DMS 273 treated with DMSO at 0.1 percent for 48 hours (cell line): Measurements from ENCODE around the gene TET1.
"Not testable (repeated sequence)": the region's sequence is repeated elsewhere in the genome, so short reads cannot be mapped to it uniquely, and the experiment has no call there.

ENCODE experiments used
- DNase-seq: peaks from one replicate; lab custom pipeline; 2025; lab: John Stamatoyannopoulos, UW

The TET1 gene

DNA sequence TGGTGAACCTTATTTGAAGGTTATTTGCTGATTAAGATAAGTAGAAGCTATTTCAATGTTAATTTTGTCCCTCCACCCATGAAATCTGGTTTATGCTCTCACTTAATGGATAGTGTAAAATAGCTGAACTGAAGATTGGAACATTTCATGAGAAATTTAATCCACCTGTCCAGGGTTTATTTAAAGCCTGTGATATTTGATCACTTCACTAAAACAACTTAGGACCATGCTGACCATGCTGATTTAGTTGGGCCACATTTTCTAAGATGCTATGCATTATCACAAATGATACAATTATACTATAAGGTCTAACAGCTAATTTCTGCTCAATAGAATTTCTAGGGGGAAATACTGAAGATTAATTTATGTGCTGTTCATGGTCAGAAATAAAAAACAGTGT, 53.8 kb downstream of the TET1 start:
- not testable (repeated sequence) for DNase-seq

GRCh38 chr10:68617691-68618090, 57.6 kb downstream of the TET1 start:
- DNase-seq: not testable (repeated sequence)

DNA sequence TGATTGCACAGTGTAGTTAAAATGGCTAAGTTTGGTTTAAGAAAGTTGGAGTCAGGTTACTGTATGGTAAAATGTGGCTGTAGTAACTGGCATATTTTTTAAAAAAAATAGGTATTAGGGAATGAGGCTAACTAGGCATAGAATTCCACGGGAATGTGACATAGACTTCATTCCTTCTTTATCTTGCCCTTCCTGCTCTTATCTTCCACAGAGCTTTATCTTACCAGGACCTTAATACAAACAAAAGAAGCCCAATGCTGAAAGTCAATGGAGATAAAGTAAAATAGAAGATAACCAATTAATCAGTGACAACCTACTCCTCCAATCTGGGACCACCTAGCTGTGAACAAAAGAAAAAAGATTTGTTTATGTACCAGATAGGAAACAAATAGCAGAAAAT, 58.1 kb downstream of the TET1 start:
- DNase-seq: no peak

DNA sequence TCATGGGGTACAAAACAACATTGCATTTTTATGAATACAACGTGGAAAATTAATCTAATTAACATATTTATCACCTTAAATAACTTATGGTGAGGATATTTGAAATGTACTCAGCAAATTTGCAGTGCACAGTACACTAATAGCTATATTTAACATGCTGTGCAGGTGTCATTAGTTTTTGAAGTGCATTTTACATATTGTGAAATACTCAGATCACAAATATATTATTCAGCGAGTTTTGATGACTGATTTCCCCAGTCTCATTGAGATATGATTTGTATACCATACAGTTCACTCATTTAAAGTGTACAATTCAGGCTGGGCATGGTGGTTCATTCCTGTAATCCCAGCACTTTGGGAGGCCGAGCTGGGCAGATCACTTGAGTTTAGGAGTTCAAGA, 59.5 kb downstream of the TET1 start:
- no peak for DNase-seq

GRCh38 chr10:68625316-68625921, 65.3 kb downstream of the TET1 start:
- no peak for DNase-seq

DNA sequence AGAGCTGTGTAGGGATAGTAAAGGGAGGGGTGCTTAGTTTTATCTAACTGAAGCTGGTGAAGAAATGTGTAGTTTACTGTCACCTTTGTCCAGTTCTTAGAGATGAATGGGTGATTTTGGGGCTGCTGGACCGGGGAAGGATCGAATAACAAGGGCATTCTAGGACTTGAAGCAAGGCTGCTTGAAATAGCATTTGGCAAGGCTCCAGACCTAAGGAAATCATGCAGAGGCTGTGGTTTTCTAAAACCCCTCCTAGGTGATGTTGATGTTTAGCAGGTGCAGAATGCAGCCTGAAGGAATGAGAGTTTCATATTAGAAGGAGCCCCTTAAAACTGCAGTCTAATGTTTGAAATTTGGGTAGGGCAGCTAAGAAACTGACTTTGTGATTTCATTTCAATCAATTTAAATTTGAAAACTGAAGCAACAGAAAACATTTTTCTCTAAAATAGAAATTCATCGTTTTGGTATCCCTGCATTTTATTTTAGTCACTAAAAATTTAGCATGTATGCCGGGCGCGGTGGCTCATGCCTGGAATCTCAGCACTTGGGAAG, 68.5 kb downstream of the TET1 start:
- DNase-seq: no peak

DNA sequence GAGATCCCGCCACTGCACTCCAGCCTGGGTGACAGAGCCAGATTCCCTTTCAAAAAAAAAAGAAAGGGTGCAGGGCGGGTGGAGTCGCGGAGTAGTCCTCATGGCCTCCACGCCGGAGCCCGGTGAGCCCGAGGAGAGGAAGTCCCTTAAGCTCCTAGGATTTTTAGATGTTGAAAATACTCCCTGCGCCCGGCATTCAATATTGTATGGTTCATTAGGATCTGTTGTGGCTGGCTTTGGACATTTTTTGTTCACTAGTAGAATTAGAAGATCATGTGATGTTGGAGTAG, 72.1 kb downstream of the TET1 start:
- DNase-seq: not testable (repeated sequence)

DNA sequence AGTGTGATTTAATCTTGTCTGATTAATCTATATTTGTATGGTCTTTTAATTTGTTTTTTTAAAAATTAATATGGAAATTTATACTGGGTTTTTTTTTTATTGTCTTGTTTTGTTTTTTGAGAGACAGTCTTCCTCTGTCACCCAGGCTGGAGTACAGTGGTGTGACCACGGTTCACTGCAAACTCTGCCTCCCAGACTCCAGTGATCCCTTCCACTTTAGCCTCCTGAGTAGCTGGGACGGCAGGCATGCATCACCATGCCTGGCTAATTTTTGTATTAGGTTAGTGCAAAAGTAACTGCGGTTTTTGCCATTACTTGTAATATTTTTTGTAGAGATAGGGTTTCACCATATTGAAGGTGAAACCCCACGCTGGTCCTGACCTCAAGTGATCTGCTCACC, 73.1 kb downstream of the TET1 start:
- DNase-seq: no peak

DNA sequence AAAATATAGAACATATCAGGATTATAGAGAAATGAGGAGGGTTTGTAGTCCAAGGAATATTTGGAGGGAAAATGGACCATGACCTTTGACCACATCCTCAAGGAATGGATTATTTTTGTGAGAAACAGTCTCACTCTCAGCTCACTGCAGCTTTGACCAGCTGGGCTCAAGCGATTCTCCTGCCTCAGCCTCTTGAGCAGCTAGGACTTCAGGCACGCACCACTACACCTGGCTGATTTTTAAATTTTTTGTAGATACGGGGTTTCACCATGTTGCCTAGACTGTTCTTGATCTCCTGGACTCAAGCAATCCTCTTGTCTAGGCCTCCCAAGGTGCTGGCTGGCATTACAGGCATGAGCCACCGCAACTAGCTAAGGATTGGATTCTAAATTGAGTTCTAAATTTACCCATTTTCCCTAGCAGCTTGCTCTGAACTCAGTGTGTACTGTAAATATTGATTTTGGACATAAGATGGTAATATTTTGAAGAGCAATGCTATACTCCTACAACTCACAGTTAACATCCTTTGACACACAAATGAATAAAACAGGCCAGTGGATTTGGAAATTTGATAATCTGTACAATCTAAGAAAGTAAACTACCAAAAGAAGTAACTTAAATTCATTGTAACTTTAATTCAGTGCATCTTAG, 73.8 kb downstream of the TET1 start:
- DNase-seq: no peak

- no peak for DNase-seq
These were observed 76.2 kb downstream of the TET1 start for GRCh38 chr10:68636335-68636734.

GRCh38 chr10:68643550-68643949, 83.4 kb downstream of the TET1 start:
- not testable (repeated sequence) for DNase-seq

DNA sequence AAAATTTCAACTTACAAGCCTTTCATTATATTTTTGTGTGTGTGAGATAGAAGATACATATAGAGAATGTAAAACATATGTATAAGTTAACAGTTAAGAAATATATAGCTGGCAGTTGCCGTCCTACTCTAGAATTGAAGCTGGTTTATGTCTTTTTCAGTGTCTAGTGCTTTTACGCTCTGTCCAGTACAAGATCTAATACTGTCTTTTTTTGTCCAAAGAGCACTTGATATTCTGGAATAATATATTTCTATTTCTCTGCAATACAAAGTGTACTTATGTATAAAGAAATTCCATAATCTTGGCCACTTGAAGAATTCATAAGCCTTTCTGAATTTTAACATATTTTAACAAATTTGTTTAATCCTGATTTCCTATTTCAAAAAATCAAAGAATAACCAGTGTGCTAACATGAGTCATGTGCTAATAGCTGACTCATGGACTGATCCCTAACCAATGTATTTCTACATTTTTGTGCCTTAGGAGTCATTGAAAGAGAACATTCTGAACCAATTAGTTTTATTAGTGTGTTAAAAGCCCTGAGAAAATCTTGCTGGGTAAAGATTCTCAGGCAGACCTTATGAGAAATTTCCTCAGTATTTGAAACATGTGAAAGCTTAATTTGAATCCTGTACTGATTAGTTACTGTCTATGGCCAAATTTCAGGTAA, 87.7 kb downstream of the TET1 start:
- DNase-seq: no peak

DNA sequence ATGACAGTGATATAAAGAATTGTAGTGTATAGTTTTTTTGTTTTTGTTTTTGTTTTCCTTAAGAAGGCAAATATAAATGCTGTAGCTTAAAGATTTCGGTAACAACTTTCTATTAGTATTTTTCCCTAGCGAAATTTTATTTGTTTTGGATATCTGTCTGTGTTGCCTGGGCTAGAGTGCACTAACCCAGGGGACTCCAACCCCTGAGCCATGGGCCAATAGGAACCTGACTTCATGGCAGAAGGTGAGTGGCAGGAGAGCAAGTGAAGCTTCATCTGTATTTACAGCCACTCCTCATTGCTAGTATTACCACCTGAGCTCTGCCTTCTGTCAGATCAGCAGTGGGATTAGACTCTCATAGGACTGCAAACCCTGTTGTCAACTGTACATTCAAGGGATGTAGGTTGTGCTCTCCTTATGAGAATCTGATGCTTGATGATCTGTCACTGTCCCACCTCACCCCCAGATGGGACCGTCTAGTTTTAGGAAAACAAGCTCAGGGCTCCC, 95.5 kb downstream of the TET1 start:
- DNase-seq: no peak

DNA sequence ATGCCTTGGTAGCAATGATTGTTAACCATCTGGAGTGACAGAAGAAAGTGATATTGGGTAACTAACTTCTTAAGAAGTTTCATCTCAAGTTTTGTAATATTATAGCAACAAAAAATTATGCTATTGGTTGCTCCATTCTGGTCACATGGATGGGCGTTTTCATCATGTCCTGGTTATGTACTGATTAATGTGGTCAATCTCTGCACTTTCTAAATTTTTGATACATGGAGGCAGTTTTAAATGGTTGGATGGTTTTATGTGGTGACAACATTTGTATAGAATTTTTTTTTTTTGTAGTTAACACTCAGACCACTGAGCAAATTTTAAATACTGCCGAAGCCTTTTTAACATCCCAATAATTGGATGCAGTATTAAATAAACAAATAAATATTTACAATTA, 105.7 kb downstream of the TET1 start:
- no peak for DNase-seq

- no peak for DNase-seq
These were observed 106.2 kb downstream of the TET1 start for GRCh38 chr10:68666280-68666760.

DNA sequence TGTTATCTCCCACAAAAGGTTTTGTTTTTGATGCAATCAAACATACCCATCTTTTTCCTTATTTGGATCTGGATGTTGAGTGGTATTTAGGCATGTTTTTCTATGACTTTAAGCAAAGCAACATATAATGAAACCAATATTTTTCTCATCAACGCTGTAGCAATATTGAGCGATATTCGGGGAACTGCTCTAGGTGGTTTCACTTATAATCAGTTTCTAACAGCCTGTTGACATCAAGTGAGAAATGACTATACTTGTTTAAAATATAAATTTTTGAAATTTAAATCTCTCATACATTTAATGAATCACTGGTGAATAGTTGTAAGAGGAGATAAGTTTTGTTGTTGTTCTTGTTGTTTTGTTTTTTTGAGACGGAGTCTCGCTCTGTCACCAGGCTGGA, 108.1 kb downstream of the TET1 start:
- DNase-seq: no peak

DNA sequence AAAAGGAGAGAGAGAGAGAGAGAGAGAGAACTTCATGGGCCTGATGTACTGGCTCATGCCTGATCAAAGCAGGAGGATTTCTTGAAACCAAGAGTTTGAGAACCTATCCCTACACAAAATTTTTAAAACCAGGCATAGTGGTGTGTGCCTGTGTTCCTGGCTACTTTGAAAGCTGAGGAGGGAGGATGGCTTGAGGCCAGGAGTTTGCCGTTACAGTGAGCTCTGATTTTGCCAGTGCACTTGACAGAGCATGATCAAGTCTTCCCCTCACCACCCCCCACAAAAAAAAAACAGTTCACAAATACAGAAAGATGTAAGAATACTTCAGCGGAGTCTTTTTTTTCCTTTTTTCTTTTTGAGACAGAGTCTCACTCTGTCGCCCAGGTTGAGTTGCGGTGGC, 108.8 kb downstream of the TET1 start:
- DNase-seq: no peak

- DNase-seq: no peak
These were observed 124.3 kb downstream of the TET1 start for GRCh38 chr10:68684413-68684812.

- no peak for DNase-seq
These were observed 135.9 kb downstream of the TET1 start for GRCh38 chr10:68696018-68696417.

DNA sequence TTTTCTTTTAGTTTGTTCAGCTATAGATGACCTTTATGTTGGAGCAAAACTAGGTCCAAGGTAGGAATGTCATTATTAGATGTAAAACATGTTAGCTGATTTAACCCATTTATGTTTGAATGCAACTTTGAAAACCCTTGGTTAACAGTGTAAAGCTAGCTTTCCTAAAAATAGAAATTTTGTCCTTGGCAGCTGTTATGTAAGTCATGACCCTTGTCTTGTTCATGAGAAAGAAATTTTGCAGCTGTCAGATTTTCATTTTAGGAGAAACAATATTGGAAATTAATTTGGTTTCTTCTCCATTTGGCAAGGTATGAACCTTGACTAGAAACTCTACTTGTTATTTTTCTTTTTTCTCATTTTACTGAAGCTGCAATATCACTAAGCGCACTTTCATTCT, 137.0 kb downstream of the TET1 start:
- DNase-seq: no peak

DNA sequence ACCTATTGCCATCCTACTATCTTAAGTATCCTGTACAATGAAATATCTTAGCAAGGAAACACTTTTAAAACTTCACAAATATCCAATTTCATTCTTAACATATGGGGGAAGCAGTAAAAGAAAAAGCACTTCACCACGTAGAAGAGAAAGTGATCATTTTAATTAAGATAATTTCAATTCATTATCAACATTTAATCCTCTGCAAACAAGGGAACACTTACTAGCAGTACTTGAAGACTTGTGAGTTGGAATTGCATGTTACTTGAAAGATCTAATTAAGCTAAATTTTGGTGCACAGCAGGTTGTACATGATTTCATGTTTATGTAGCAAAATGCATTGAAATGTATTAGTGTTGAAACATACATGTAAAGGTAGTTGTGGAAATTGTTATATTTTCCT, 140.1 kb downstream of the TET1 start:
- DNase-seq: no peak

DNA sequence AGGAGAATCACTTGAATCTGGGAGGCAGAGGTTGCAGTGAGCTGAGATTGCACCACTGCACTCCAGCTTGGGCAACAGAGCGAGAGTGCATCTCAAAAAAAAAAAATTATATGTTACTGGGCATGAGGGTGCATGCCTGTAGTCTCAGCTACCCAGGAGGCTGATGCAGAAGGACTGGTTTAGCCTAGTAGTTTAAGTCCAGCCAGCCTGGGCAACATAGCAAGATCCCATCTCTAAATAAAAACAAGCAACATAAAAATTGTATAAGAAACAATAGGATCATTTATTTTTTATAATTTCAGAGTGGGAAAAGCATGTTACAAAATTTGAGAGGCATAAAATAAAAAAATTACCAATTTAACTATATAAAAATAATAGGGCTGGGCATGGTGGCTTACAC, 145.4 kb downstream of the TET1 start:
- DNase-seq: no peak

DNA sequence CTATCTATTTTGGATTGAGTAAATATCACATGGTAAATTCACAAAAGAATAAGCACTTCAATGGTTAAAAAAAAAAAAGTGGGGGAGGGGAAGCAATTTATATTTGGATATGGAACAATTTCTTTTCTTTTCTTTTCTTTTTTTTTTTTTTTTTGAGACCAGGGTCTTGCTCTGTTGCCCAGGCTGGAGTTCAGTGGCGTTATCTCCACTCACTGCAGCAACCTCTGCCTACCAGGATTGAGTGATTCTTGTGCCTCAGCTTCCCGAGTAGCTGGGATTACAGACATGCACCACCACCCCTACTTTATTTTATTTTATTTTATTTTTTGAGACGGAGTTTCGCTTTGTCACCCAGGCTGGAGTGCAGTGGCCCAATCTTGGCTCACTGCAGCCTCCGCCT, 148.8 kb downstream of the TET1 start:
- DNase-seq: not testable (repeated sequence)
